Muscle of leg (tissue), 11 donors: Measurements from ENCODE around the gene DDX42. TPM values are rescaled to one million over a fixed set of nuclear protein-coding genes. Genes with fewer than 3 reads are reported as not detected.
"Not testable (repeated sequence)": the region's sequence is repeated elsewhere in the genome, so short reads cannot be mapped to it uniquely, and the experiment has no call there.

Experiments used
- DNase-seq: peaks from one replicate; pipeline ENCODE4 v3.0.0; 2013
- H3K27ac ChIP-seq: one replicate; pipeline ENCODE4 v1.5.1; 2013; ENCODE audit warnings: mild to moderate bottlenecking, low read length, control low read depth
- H3K27me3 ChIP-seq: one replicate; pipeline ENCODE4 v1.6.1; 2013; ENCODE audit warnings: low read length; ENCODE audit not compliant: control insufficient read depth, insufficient read depth
- H3K36me3 ChIP-seq: one replicate; pipeline ENCODE4 v1.6.1; 2013; ENCODE audit warnings: low read length; ENCODE audit not compliant: control insufficient read depth, insufficient read depth
- H3K4me1 ChIP-seq: one replicate; pipeline ENCODE4 v1.6.1; 2013; ENCODE audit warnings: low read length; ENCODE audit not compliant: control insufficient read depth, insufficient read depth
- H3K4me3 ChIP-seq: one replicate; pipeline ENCODE4 v1.5.1; 2013; ENCODE audit warnings: low read length, control low read depth
- H3K9me3 ChIP-seq: replicated peaks from 2 replicates; pipeline ENCODE4 v1.6.1; 2013; ENCODE audit warnings: low read depth, low read length; ENCODE audit not compliant: control insufficient read depth
- whole genome bisulfite sequencing: methylation state at CpG from one replicate; pipeline ENCODE4 v1.1.5; 2013; ENCODE audit warnings: missing lambda C conversion rate; ENCODE audit not compliant: insufficient coverage; 5-methylcytosine and 5-hydroxymethylcytosine counted together
- polyA plus RNA-seq, 8 donors: library from polyadenylated mRNA; unstranded; fragments of 120-200 nt; gene quantifications; one replicate each; pipeline versions ENCODE4 v1.2.1 to v1.2.3, GENCODE V29; 2013; ENCODE audit warnings: inconsistent platforms in 1 of 8, low replicate concordance in 1 of 8; ENCODE audit not compliant: insufficient read length in 8 of 8, insufficient read depth in 1 of 8
- total RNA-seq: library from RNA; stranded (reverse); fragments of 120-200 nt; gene quantifications from one replicate; pipeline ENCODE4 v1.2.4, GENCODE V29; 2013

Gene DDX42
- total and polyA plus RNA-seq, 9 donors = 61.8 to 110 (median 92.9) TPM

- Histone ChIP-seq H3K4me3 (peak overlapping the region; percentile 91), H3K27ac (peak overlapping the region; percentile 93), H3K4me1 (peaks cover 40% of the 10 kb centered on the region)
- H3K9me3 ChIP-seq, H3K36me3 ChIP-seq, H3K27me3 ChIP-seq: not testable (repeated sequence)
- peak; percentile 77 for DNase-seq
- 4% methylated on average over 9 of the region's 19 CpGs for WGBS
Measured at GRCh38 chr17:63843387-63843888, 69.5 kb downstream of the DDX42 start.

DNA sequence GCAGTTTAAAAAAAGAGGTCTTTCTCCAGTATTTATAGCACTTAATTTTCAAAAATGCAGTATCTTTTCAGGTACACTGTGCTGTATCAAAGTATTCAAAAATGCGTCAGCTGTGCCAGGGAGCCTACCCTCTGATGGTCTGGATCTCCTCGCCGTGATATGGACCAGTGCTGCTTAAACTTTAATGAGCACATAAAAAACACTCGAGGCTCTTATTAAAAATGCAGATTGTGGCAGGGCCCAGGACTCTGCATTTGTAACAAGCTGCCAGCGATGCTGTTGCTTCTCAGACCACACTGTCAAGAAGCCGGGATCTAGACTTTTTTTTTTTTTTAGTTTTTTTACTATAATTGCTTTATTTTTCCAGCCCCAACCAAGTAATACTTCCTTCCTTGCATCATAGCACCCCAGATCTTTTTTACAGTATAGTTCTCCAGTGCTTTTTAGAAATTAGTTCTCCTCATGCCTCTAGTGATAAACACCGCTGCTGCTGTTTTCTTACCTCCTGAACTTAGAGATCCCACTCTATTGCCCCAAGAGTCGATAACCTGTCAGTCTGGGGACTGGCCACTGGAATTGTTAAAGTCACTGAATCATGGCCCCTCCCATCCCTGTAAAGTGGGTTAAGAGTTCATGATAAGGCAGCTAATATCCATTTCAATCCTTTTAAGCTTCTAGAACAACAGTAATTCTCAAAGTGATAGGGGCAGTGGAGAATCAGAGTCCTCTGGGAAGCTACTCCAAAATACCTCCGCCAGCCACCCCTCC is 70.1 kb downstream of the DDX42 start:
- Histone ChIP-seq H3K4me1 (peaks cover 40% of the 10 kb centered on the region), H3K27ac (peak overlapping the region; percentile 93), H3K4me3 (no peak overlapping the region), H3K9me3 (no peaks in the 10 kb centered on the region), H3K36me3 (no peaks in the 10 kb centered on the region), H3K27me3 (no peaks in the 10 kb centered on the region)
- WGBS = 48% methylated on average over 4 of the region's 9 CpGs
- DNase-seq = no peak

DNA sequence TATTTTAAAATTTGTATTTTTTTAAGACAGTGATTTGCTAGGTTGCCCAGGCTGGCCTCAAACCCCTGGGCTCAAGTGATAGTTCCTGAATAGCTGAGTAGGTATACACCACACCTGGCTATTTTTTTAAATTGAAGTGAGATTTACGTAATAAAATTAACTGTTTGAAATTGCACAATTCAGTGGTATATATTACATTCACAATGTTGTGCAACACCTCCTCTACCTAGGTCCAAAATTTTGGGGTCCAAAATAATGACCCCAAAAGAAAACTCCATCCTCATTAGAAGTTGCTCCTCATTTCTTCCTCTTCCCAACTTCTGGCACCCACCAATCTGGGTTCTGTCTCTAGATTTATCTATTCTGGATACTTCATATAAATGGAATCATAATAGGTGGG is 71.5 kb downstream of the DDX42 start:
- DNase-seq = no peak
- no peak overlapping the region for H3K4me3 ChIP-seq
- WGBS = no CpG with 5 or more reads among the region's 1 CpG
- no peak overlapping the region for H3K27ac ChIP-seq
- H3K27me3 ChIP-seq = no peaks in the 10 kb centered on the region
- no peaks in the 10 kb centered on the region for H3K36me3 ChIP-seq
- no peaks in the 10 kb centered on the region for H3K9me3 ChIP-seq
- peaks cover 26% of the 10 kb centered on the region for H3K4me1 ChIP-seq

DNA sequence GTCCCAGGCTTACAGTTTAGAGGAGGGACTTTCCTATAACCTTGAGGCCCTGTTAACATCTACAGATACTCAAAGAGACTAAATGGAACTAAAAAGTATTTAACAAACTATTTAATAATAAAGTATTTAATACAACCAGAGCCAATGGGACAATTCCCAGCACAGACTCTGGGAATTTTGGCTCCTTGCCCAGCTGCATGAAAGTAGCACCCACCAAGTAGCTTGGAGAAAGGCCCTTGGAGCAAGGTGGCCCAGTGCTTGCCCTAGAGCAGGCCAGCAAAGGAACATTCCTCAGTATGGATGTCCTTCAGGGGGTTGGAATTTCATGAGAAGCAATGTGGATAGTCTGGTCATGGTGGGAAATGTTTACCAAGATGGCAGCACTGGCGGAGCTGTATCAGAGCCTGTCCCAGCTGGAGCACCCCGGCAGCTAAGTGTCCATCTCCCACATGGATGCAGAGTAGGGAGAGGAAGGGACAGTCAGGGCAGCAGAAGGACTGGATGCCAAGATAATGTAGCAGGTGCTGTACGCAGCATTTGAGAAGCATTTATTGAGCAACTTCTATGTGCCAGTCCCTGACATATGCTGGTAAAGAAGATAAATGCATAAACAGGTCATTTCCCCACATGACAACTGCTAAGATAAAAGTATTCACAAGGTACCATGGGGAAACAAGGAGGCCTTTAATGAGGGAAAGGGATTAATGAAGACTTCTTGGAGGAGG is 73.7 kb downstream of the DDX42 start:
- no peaks in the 10 kb centered on the region for H3K27me3 ChIP-seq
- no peak for DNase-seq
- H3K4me1 ChIP-seq = peaks cover 14% of the 10 kb centered on the region
- no peaks in the 10 kb centered on the region for H3K9me3 ChIP-seq
- H3K4me3 ChIP-seq = no peak overlapping the region
- H3K27ac ChIP-seq = no peak overlapping the region
- WGBS = 50% methylated on average over 2 of the region's 3 CpGs
- no peaks in the 10 kb centered on the region for H3K36me3 ChIP-seq

DNA sequence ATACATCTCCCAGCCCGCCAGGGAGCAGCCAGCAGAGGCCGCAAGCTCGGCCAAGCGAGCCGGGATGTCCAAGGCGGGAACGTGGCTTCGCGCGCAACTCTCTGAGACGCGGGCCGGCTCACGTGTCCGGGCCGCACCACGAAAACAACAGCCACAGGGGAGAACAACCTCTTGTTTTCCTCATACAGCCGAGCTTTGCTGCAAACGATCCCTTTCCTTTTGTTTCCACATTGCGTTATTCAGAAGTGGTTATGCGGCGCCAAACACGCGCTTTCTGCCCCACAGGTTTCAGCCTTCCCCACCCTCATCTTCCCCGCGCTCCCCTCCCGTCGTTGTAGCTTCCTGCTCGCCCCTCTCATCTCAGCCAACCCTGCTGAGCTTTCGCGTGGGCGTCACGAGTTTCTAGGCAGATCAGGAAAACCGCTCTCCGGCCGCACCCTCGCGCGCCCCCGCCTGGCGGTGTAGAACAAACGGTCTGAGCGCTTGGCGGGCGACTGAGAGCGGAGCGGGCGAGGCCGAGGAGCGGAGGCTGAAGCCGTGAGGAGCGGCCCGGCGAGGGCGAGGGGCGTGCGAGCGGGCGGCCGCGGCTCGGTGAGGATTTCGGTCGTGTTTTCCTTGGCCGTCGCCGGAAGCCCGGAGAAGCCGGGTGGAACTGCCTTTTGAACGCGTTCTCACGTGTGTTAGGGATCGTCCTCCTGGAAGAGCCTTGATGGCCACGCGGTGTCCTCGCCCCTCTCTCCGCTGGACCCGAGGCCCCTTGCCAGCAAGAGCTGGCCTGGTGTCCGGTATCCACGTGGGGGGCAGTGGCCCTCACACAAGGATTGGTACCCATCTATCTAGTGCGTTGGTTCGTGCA is 75.1 kb downstream of the DDX42 start:
- DNase-seq = peak; percentile 93
- no peaks in the 10 kb centered on the region for H3K9me3 ChIP-seq
- H3K27ac ChIP-seq = no peak overlapping the region
- peak overlapping the region; percentile 24 for H3K4me3 ChIP-seq
- H3K4me1 ChIP-seq = peaks cover 6% of the 10 kb centered on the region
- H3K27me3 ChIP-seq = no peaks in the 10 kb centered on the region
- no peaks in the 10 kb centered on the region for H3K36me3 ChIP-seq
- WGBS = 17% methylated on average over 82 of the region's 82 CpGs

DNA sequence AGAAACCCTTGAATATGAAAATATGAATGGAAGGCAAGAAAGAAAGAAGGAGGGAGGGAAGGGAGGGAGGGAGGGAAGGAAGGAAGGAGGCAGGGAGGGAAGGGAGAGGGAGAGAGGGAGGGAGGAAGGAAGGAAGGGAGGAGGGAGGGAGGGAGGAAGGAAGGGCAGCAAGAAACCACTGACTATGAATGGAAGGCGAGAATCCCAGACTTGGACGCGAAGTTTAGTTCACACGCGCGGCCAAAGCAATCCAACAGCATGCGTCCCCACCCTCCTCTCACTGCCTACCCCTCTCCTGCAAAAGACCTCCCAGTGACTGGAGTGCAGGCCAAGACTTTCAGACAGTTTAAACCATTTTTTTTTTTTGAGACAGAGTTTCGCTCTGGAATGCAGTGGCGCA is 76.4 kb downstream of the DDX42 start:
- DNase-seq = no peak
- 65% methylated on average over 5 of the region's 9 CpGs for WGBS

DNA sequence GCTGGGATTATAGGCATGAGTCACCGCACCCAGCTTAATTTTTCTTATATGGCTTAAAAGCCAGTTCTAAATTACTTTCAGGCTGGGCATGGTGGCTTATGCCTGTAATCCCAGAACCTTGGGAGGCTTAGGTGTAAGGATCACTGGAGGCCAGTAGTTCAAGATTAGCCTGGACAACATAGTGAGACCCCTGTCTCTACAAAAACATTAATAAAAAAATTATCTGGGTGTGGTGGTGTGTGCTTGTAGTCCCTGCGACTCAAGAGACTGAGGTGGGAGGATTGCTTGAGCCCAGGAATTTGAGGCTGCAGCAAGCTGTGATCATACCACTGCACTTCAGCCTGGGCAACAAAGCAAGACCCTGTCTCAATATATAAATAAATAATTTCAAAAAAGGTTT is 79.3 kb downstream of the DDX42 start:
- no peak for DNase-seq
- H3K36me3 ChIP-seq = no peaks in the 10 kb centered on the region
- no peaks in the 10 kb centered on the region for H3K27me3 ChIP-seq
- H3K4me1 ChIP-seq = peaks cover 6% of the 10 kb centered on the region
- H3K9me3 ChIP-seq = no peaks in the 10 kb centered on the region
- no peak overlapping the region for H3K27ac ChIP-seq
- H3K4me3 ChIP-seq = no peak overlapping the region
- whole genome bisulfite sequencing = no CpG with 5 or more reads among the region's 2 CpGs

More for the DNA sequence above, 76.4 kb downstream of the DDX42 start:
- H3K27me3 ChIP-seq = no peaks in the 10 kb centered on the region
- H3K4me1 ChIP-seq = peaks cover 6% of the 10 kb centered on the region
- H3K4me3 ChIP-seq = no peak overlapping the region
- no peak overlapping the region for H3K27ac ChIP-seq
- no peaks in the 10 kb centered on the region for H3K36me3 ChIP-seq
- H3K9me3 ChIP-seq = no peaks in the 10 kb centered on the region

DNA sequence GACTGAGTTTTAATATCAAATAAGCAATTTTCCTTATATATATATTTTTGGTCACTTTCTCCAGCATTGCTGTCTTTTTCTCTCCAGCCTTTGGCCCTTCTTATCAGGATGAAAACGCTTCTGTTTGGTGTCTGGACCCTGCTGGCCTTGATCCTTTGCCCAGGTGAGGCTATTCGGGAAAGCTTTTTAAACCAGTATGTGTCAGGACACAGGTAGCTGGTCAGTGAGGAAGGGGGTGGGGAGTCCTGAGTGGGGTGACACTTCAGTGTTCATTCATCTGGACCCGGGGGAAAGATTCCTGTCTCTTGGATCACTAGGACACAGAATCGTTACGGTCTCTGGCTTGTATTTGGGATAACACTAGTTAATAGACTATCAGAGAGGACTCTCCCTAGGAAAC is 80.7 kb downstream of the DDX42 start:
- no peak overlapping the region for H3K4me3 ChIP-seq
- no peak overlapping the region for H3K27ac ChIP-seq
- 100% methylated on average over 1 of the region's 5 CpGs for whole genome bisulfite sequencing
- peaks cover 2% of the 10 kb centered on the region for H3K27me3 ChIP-seq
- no peak for DNase-seq
- no peaks in the 10 kb centered on the region for H3K36me3 ChIP-seq
- no peaks in the 10 kb centered on the region for H3K4me1 ChIP-seq
- no peaks in the 10 kb centered on the region for H3K9me3 ChIP-seq

GRCh38 chr17:63855185-63855584 is 81.2 kb downstream of the DDX42 start:
- no peak for DNase-seq
- WGBS = 92% methylated on average over 6 of the region's 8 CpGs
- Histone ChIP-seq H3K36me3 (no peaks in the 10 kb centered on the region), H3K4me3 (no peak overlapping the region), H3K27ac (no peak overlapping the region), H3K27me3 (peaks cover 2% of the 10 kb centered on the region), H3K4me1 (no peaks in the 10 kb centered on the region), H3K9me3 (no peaks in the 10 kb centered on the region)

DNA sequence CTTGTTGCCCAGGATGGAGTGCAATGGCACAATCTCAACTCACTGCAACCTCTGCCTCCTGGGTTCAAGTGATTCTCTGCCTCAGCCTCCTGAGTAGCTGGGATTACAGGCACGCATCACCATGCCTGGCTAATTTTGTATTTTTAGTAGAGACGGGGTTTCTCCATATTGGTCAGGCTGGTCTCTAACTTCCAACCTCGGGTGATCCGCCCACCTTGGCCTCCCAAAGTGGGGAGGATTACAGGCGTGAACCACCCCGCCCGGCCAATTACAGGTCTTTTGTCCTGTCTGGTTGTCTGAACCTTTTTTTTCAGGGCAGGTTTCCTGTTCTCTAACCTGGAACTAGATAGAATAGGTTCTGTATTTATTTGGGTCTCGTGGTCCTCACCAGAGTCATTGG is 82.5 kb downstream of the DDX42 start:
- not testable (repeated sequence) for H3K27me3 ChIP-seq, DNase-seq, H3K9me3 ChIP-seq, H3K27ac ChIP-seq, H3K4me3 ChIP-seq, H3K4me1 ChIP-seq, H3K36me3 ChIP-seq
- WGBS = 95% methylated on average over 5 of the region's 8 CpGs
